PC-3 (cell line): ENCODE data around the gene NUP62. TPM values are rescaled to one million over a fixed set of nuclear protein-coding genes. Genes with fewer than 3 reads are reported as not detected.
"Not testable (repeated sequence)": the region's sequence is repeated elsewhere in the genome, so short reads cannot be mapped to it uniquely, and the experiment has no call there.

Source experiments
- ATAC-seq: fragments of 200-7000 bp; cut with Tn5 transposase; 2 replicates; pipeline ENCODE4 v1.9.1; 2020; ENCODE audit warnings: mild to moderate bottlenecking, moderate library complexity
- BruUV-seq: library from RNA; stranded (reverse); fragments of 400-500 nt; replicated peaks from 2 replicates; lab custom pipeline; 2021; lab: Mats Ljungman, UMichigan
- CTCF ChIA-PET: fragments of 300-600 bp; sonication (Branson Sonifier 250); formaldehyde crosslinking; loops from one replicate; lab custom pipeline; 2022; ENCODE audit warnings: antibody characterized with exemption; lab: Charles Lee
- POLR2A ChIA-PET: fragments of 300-600 bp; sonication (Branson Sonifier 250); formaldehyde crosslinking; loops from one replicate; lab custom pipeline; 2022; ENCODE audit warnings: antibody characterized with exemption; ENCODE audit not compliant: unreplicated experiment; lab: Charles Lee
- DNase-seq: peaks from one replicate; pipeline ENCODE4 v3.0.0-alpha.2; 2015
- H2AFZ ChIP-seq: fragments of 300-600 bp; sonication (generic); 2 replicates; pipeline ENCODE4 v1.6.0; 2016; ENCODE audit warnings: antibody characterized with exemption, low read length
- H3F3A ChIP-seq: fragments of 300-600 bp; sonication (generic); one replicate; pipeline ENCODE4 v1.6.0; 2017; ENCODE audit warnings: antibody characterized with exemption, low read length, control low read depth, mild to moderate bottlenecking; ENCODE audit not compliant: unreplicated experiment
- H3K27ac ChIP-seq: fragments of 300-600 bp; sonication (generic); 2 replicates; pipeline ENCODE4 v1.5.1; 2016; ENCODE audit warnings: mild to moderate bottlenecking, low read length
- H3K27me3 ChIP-seq: fragments of 300-600 bp; sonication (generic); 2 replicates; pipeline ENCODE4 v1.6.1; 2016; ENCODE audit warnings: low read length, mixed read lengths
- H3K36me3 ChIP-seq: fragments of 300-600 bp; sonication (generic); 2 replicates; pipeline ENCODE4 v1.6.1; 2016; ENCODE audit warnings: low read depth, mixed run types, low read length, mixed read lengths
- H3K4me1 ChIP-seq: fragments of 300-600 bp; sonication (generic); 2 replicates; pipeline ENCODE4 v1.5.1; 2016; ENCODE audit warnings: low read length; ENCODE audit not compliant: insufficient read depth
- H3K4me2 ChIP-seq: fragments of 300-600 bp; sonication (generic); 2 replicates; pipeline ENCODE4 v1.6.0; 2016; ENCODE audit warnings: low read length
- H3K4me3 ChIP-seq: fragments of 300-600 bp; sonication (generic); 2 replicates; pipeline ENCODE4 v1.5.1; 2016; ENCODE audit warnings: mild to moderate bottlenecking, low read length, mixed read lengths
- H3K79me2 ChIP-seq: fragments of 300-600 bp; sonication (generic); 2 replicates; pipeline ENCODE4 v1.6.1; 2017; ENCODE audit warnings: low read length, mixed read lengths
- H3K9ac ChIP-seq: fragments of 300-600 bp; sonication (generic); 2 replicates; pipeline ENCODE4 v1.6.0; 2016; ENCODE audit warnings: mild to moderate bottlenecking, low read length
- H3K9me2 ChIP-seq: fragments of 300-600 bp; sonication (generic); replicated peaks from 2 replicates; pipeline ENCODE4 v1.6.1; 2016; ENCODE audit warnings: mixed run types, low read length, mixed read lengths
- H3K9me3 ChIP-seq: fragments of 300-600 bp; sonication (generic); 2 replicates; pipeline ENCODE4 v1.6.1; 2016; ENCODE audit warnings: low read length, mixed read lengths
- H4K20me1 ChIP-seq: fragments of 300-600 bp; sonication (generic); 2 replicates; pipeline ENCODE4 v1.6.1; 2016; ENCODE audit warnings: low read length, mixed read lengths
- CTCF ChIP-seq: fragments of 300-600 bp; sonication (generic); conservative IDR thresholded peaks from 2 replicates; pipeline ENCODE4 v1.5.1; 2017; ENCODE audit warnings: antibody characterized with exemption, low read depth, mild to moderate bottlenecking, low read length
- EZH2 ChIP-seq: fragments of 300-600 bp; sonication (generic); IDR thresholded peaks from one replicate; pipeline ENCODE4 v1.6.1; 2017; ENCODE audit warnings: antibody characterized with exemption, mild to moderate bottlenecking, low read length; ENCODE audit not compliant: unreplicated experiment
- EZH2phosphoT487 ChIP-seq: fragments of 300-600 bp; sonication (generic); IDR thresholded peaks from 2 replicates; pipeline ENCODE4 v1.6.1; 2018; ENCODE audit warnings: mild to moderate bottlenecking, antibody characterized with exemption, low read length, borderline replicate concordance
- intact Hi-C: fragments of 100-400 bp; cut with micrococcal nuclease; formaldehyde crosslinking; loops from 2 replicates; pipeline ENCODE4 v1.9.0; 2023
- total RNA-seq: library from RNA; depleted of rRNA; stranded (reverse); fragments of >200 nt; gene quantifications from 2 replicates; pipeline ENCODE4 v1.2.3, GENCODE V29; 2014

The NUP62 gene
- total RNA-seq, 1 experiment from 2014 or later: 129 TPM

- Histone ChIP-seq H3K4me1 (peaks cover 52% of the 10 kb centered on the region), H3F3A (peaks cover 8% of the 10 kb centered on the region), H3K4me3 (no peak overlapping the region; the same call in 1 of the 2 replicates), H3K9me2 (no peaks in the 10 kb centered on the region), H3K9ac (no peak overlapping the region), H4K20me1 (peaks cover 47% of the 10 kb centered on the region), H3K36me3 (peaks cover 59% of the 10 kb centered on the region), H3K79me2 (peaks cover 94% of the 10 kb centered on the region), H3K27ac (no peak overlapping the region), H2AFZ (no peak overlapping the region), H3K9me3 (no peaks in the 10 kb centered on the region), H3K4me2 (peak overlapping the region; percentile 91; the same call in 1 of the 2 replicates), H3K27me3 (no peaks in the 10 kb centered on the region)
- no peak for TF ChIP-seq EZH2
- TF ChIP-seq EZH2phosphoT487: no peak
- no peak for TF ChIP-seq CTCF
- BruUV-seq: no TSS peak
- DNase-seq (no peak), ATAC-seq (no peak)
- CTCF ChIA-PET: no interaction called here
- POLR2A ChIA-PET: no interaction called here
- intact Hi-C loops: no loop called here
Measured at GRCh38 chr19:49926515-49926914, 2.8 kb downstream of the NUP62 start.

- Histone ChIP-seq H3K36me3 (peaks cover 60% of the 10 kb centered on the region), H3K4me3 (no peak overlapping the region), H3K27ac (no peak overlapping the region), H3K4me2 (peak overlapping the region; percentile 15; the same call in 1 of the 2 replicates), H2AFZ (no peak overlapping the region), H3K9me3 (no peaks in the 10 kb centered on the region), H3K4me1 (peaks cover 41% of the 10 kb centered on the region), H4K20me1 (peaks cover 57% of the 10 kb centered on the region), H3K27me3 (no peaks in the 10 kb centered on the region), H3K9me2 (no peaks in the 10 kb centered on the region), H3K9ac (no peak overlapping the region), H3F3A (peaks cover 4% of the 10 kb centered on the region), H3K79me2 (peaks cover 97% of the 10 kb centered on the region)
- intact Hi-C loops: no loop called here
- DNase-seq (no peak), ATAC-seq (no peak)
- BruUV-seq: no TSS peak
- CTCF ChIA-PET: no interaction called here
- POLR2A ChIA-PET: no interaction called here
- no peak for TF ChIP-seq EZH2phosphoT487
- no peak for TF ChIP-seq EZH2
- no peak for TF ChIP-seq CTCF
Measured at GRCh38 chr19:49925486-49925885, 3.8 kb downstream of the NUP62 start.

- H3K27ac ChIP-seq, H3K9ac ChIP-seq, H3K4me2 ChIP-seq, H3F3A ChIP-seq, POLR2A ChIA-PET, intact Hi-C loops, H3K4me3 ChIP-seq, H3K27me3 ChIP-seq, H3K9me2 ChIP-seq, H2AFZ ChIP-seq, DNase-seq, BruUV-seq, CTCF ChIA-PET, H3K9me3 ChIP-seq, ATAC-seq: not testable (repeated sequence)
- peaks cover 62% of the 10 kb centered on the region for H3K36me3 ChIP-seq
- peaks cover 35% of the 10 kb centered on the region for H3K4me1 ChIP-seq
- H4K20me1 ChIP-seq: peaks cover 61% of the 10 kb centered on the region
- H3K79me2 ChIP-seq: peaks cover 99% of the 10 kb centered on the region
Measured at GRCh38 chr19:49924881-49925210, 4.5 kb downstream of the NUP62 start.
